T-cell (primary cell): ENCODE measurements around the gene GRM7. TPM values are rescaled to one million over a fixed set of nuclear protein-coding genes. Genes with fewer than 3 reads are reported as not detected.

Experiments used
- ATAC-seq, 4 experiments: fragments of 200-7000 bp in 3 of 4; fragments of 150-1000 bp in 1 of 4; cut with Tn5 transposase; replicated peaks in 1 of 4; 1 replicate in 3 of 4; 2 replicates in 1 of 4; pipeline ENCODE4 v1.10.0; 2021; ENCODE audit warnings: moderate library complexity in 3 of 4, mild to moderate bottlenecking in 2 of 4, moderate number of reproducible peaks in 1 of 4
- CTCF ChIA-PET, 2 donors: fragments of 300-600 bp; sonication (Branson Sonifier 250); formaldehyde crosslinking; loops; one replicate each; lab custom pipeline; 2022; ENCODE audit warnings: antibody characterized with exemption in 2 of 2; lab: Charles Lee
- POLR2A ChIA-PET, 2 donors: fragments of 300-600 bp; sonication (Branson Sonifier 250); formaldehyde crosslinking; loops; one replicate each; lab custom pipeline; 2022; ENCODE audit warnings: antibody characterized with exemption in 2 of 2; lab: Charles Lee
- DNase-seq, 35 experiments: peaks; one replicate each; pipeline versions ENCODE4 v3.0.0 to v3.0.0-alpha.2; 2013 to 2023
- H3K27ac ChIP-seq: one replicate; pipeline ENCODE4 v1.5.1; 2013; ENCODE audit warnings: low read length
- H3K27me3 ChIP-seq, 2 experiments: replicated peaks in 1 of 2; 1 replicate in 1 of 2; 2 replicates in 1 of 2; pipeline versions ENCODE4 v1.6.1 to v1.7.0; 2013; ENCODE audit warnings: low read length in 1 of 2, mixed read lengths in 1 of 2; ENCODE audit not compliant: control insufficient read depth in 2 of 2, insufficient read depth in 2 of 2; ENCODE audit errors: extremely low read depth in 1 of 2
- H3K36me3 ChIP-seq, 2 donors: 1 replicate in 1 of 2; 2 replicates in 1 of 2; pipeline versions ENCODE4 v1.6.1 to v1.7.0; 2013; ENCODE audit warnings: low read length in 1 of 2; ENCODE audit not compliant: control insufficient read depth in 2 of 2, insufficient read depth in 1 of 2; ENCODE audit errors: extremely low read depth in 1 of 2
- H3K4me1 ChIP-seq, 2 experiments: 1 replicate in 1 of 2; 2 replicates in 1 of 2; pipeline versions ENCODE4 v1.6.1 to v1.7.0; 2013; ENCODE audit warnings: low read length in 2 of 2, mixed read lengths in 1 of 2; ENCODE audit not compliant: insufficient read depth in 2 of 2, control insufficient read depth in 1 of 2; ENCODE audit errors: extremely low read depth in 1 of 2
- H3K4me3 ChIP-seq, 2 donors: 1 replicate in 1 of 2; 2 replicates in 1 of 2; pipeline versions ENCODE4 v1.5.1 to v1.7.0; 2013; ENCODE audit warnings: mild to moderate bottlenecking in 2 of 2, low read length in 1 of 2, moderate library complexity in 1 of 2; ENCODE audit not compliant: control insufficient read depth in 1 of 2; ENCODE audit errors: extremely low read depth in 1 of 2
- H3K9me3 ChIP-seq: 2 replicates; pipeline ENCODE4 v1.7.0; 2013
- H3K27ac Mint-ChIP-seq, 2 donors: one replicate each; pipeline ENCODE4 v1.8.0; 2020 to 2021; ENCODE audit warnings: mild to moderate bottlenecking in 2 of 2, mixed read lengths in 2 of 2
- H3K27me3 Mint-ChIP-seq, 2 donors: one replicate each; pipeline ENCODE4 v1.8.0; 2021 to 2022; ENCODE audit warnings: mixed read lengths in 2 of 2
- H3K36me3 Mint-ChIP-seq: one replicate; pipeline ENCODE4 v1.8.0; 2021; ENCODE audit warnings: mixed read lengths
- H3K4me1 Mint-ChIP-seq, 3 donors: one replicate each; pipeline ENCODE4 v1.8.0; 2020 to 2022; ENCODE audit warnings: mixed read lengths in 3 of 3, mild to moderate bottlenecking in 1 of 3
- H3K4me3 Mint-ChIP-seq, 3 donors: one replicate each; pipeline ENCODE4 v1.8.0; 2020 to 2022; ENCODE audit warnings: mild to moderate bottlenecking in 3 of 3, mixed read lengths in 3 of 3, moderate library complexity in 3 of 3
- H3K9me3 Mint-ChIP-seq, 3 donors: one replicate each; pipeline ENCODE4 v1.8.0; 2020 to 2022; ENCODE audit warnings: mixed read lengths in 3 of 3
- WGBS: methylation state at CpG from one replicate; pipeline ENCODE4 v1.1.5; 2013; ENCODE audit warnings: missing lambda C conversion rate; ENCODE audit not compliant: insufficient coverage; 5-methylcytosine and 5-hydroxymethylcytosine counted together
- total RNA-seq, 35 experiments: library from RNA in 6 of 35; stranded (reverse) in 6 of 35; fragments of 120-200 nt in 1 of 35; gene quantifications; one replicate each; pipeline versions ENCODE4 v1.2.1 to v1.2.4 and lab custom pipeline; 2013 to 2026

GRM7 gene
- total RNA-seq, 5 donors from 2014 or later (not counting 1 experiment from before 2014, with no cell fraction given), result not detected

GRCh38 chr3:7790141-7790540 lies 929.2 kb downstream of the GRM7 start:
- DNase-seq, result no peak
- no peaks in the 10 kb centered on the region for H3K4me1 ChIP-seq
- H3K27me3 ChIP-seq, result no peaks in the 10 kb centered on the region
- no peaks in the 10 kb centered on the region for H3K36me3 ChIP-seq
- WGBS, result no CpG with 5 or more reads among the region's 3 CpGs
- Mint-ChIP-seq H3K27me3 (no peaks in the 10 kb centered on the region), H3K36me3 (no peaks in the 10 kb centered on the region), H3K4me3 (no peak overlapping the region), H3K9me3 (peaks cover 0 to 5% (median 0%) of the 10 kb centered on the region in 3 donors), H3K4me1 (no peaks in the 10 kb centered on the region), H3K27ac (no peak overlapping the region)
- no peaks in the 10 kb centered on the region for H3K9me3 ChIP-seq
- H3K27ac ChIP-seq, result no peak overlapping the region
- ATAC-seq, result no peak
- ChIA-PET POLR2A (no interaction called here), CTCF (no interaction called here)
- no peak overlapping the region for H3K4me3 ChIP-seq
